ENCODE results near the gene TMCC1.
"Not testable (repeated sequence)": the region's sequence is repeated elsewhere in the genome, so short reads cannot be mapped to it uniquely, and the experiment has no call there.

Gene TMCC1

DNA sequence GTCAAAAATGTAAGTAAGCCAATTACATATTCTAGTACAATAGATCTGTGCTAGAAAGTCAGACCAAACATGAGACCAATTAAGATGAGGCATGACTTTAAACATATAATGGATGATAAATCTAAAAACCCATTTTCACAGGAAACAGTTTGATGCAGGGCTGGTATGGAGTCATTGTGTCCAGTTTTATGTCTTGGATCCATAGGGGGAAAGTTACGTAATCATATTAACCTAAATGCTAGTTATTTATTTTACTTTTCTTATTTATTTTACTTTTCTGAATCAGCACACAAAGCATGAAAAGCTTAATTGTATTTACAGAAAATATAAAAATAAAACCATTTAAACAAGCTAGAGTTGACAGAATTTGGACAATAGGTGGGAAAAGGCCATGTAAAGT, 26.3 kb upstream of the TMCC1 start:
- H3K4me1 ChIP-seq (ENCODE audit: control insufficient read depth, insufficient read depth, low read length), result no peaks in the 10 kb centered on the region
- no peaks in the 10 kb centered on the region for H3K36me3 ChIP-seq (ENCODE audit: insufficient read depth, low read length)
- no peak overlapping the region for H3K4me3 ChIP-seq (ENCODE audit: low read length)
- no peak overlapping the region for H3K4me2 ChIP-seq (ENCODE audit: low read length)
- peaks cover 3% of the 10 kb centered on the region for H3K27me3 ChIP-seq (ENCODE audit: control insufficient read depth, insufficient read depth, low read length)
- no peak overlapping the region for H3K9ac ChIP-seq (ENCODE audit: low read depth, low read length)
- peaks cover 16% of the 10 kb centered on the region for H3K9me3 ChIP-seq (replicated peaks; ENCODE audit: low read length)

GRCh38 chr3:129919357-129919756, 25.8 kb upstream of the TMCC1 start:
- H3K9ac ChIP-seq (ENCODE audit: low read depth, low read length), result no peak overlapping the region
- peaks cover 16% of the 10 kb centered on the region for H3K9me3 ChIP-seq (replicated peaks; ENCODE audit: low read length)
- peaks cover 3% of the 10 kb centered on the region for H3K27me3 ChIP-seq (ENCODE audit: control insufficient read depth, insufficient read depth, low read length)
- H3K36me3 ChIP-seq (ENCODE audit: insufficient read depth, low read length), result no peaks in the 10 kb centered on the region
- H3K4me3 ChIP-seq (ENCODE audit: low read length), result no peak overlapping the region
- H3K4me1 ChIP-seq (ENCODE audit: control insufficient read depth, insufficient read depth, low read length), result no peaks in the 10 kb centered on the region
- H3K4me2 ChIP-seq (ENCODE audit: low read length), result no peak overlapping the region

GRCh38 chr3:129918461-129918860, 24.9 kb upstream of the TMCC1 start:
- H3K9me3 ChIP-seq (replicated peaks; ENCODE audit: low read length), result peaks cover 16% of the 10 kb centered on the region
- no peaks in the 10 kb centered on the region for H3K4me1 ChIP-seq (ENCODE audit: control insufficient read depth, insufficient read depth, low read length)
- H3K4me2 ChIP-seq (ENCODE audit: low read length), result no peak overlapping the region
- no peak overlapping the region for H3K9ac ChIP-seq (ENCODE audit: low read depth, low read length)
- H3K4me3 ChIP-seq (ENCODE audit: low read length), result no peak overlapping the region
- peaks cover 3% of the 10 kb centered on the region for H3K27me3 ChIP-seq (ENCODE audit: control insufficient read depth, insufficient read depth, low read length)
- no peaks in the 10 kb centered on the region for H3K36me3 ChIP-seq (ENCODE audit: insufficient read depth, low read length)

GRCh38 chr3:129917423-129918007, 24.0 kb upstream of the TMCC1 start:
- no peak overlapping the region for H3K4me2 ChIP-seq (ENCODE audit: low read length)
- H3K4me3 ChIP-seq (ENCODE audit: low read length), result no peak overlapping the region
- no peaks in the 10 kb centered on the region for H3K36me3 ChIP-seq (ENCODE audit: insufficient read depth, low read length)
- H3K27me3 ChIP-seq (ENCODE audit: control insufficient read depth, insufficient read depth, low read length), result peaks cover 3% of the 10 kb centered on the region
- H3K4me1 ChIP-seq (ENCODE audit: control insufficient read depth, insufficient read depth, low read length), result no peaks in the 10 kb centered on the region
- no peak overlapping the region for H3K9ac ChIP-seq (ENCODE audit: low read depth, low read length)
- H3K9me3 ChIP-seq (replicated peaks; ENCODE audit: low read length), result peaks cover 16% of the 10 kb centered on the region

- Histone ChIP-seq H3K27me3 (ENCODE audit: control insufficient read depth, insufficient read depth, low read length) (no peaks in the 10 kb centered on the region), H3K4me1 (ENCODE audit: control insufficient read depth, insufficient read depth, low read length) (no peaks in the 10 kb centered on the region), H3K9ac (ENCODE audit: low read depth, low read length) (no peak overlapping the region), H3K9me3 (replicated peaks; ENCODE audit: low read length) (peaks cover 16% of the 10 kb centered on the region), H3K36me3 (ENCODE audit: insufficient read depth, low read length) (no peaks in the 10 kb centered on the region), H3K4me3 (ENCODE audit: low read length) (no peak overlapping the region), H3K4me2 (ENCODE audit: low read length) (no peak overlapping the region)
These were observed 20.1 kb upstream of the TMCC1 start for GRCh38 chr3:129913618-129914017.

DNA sequence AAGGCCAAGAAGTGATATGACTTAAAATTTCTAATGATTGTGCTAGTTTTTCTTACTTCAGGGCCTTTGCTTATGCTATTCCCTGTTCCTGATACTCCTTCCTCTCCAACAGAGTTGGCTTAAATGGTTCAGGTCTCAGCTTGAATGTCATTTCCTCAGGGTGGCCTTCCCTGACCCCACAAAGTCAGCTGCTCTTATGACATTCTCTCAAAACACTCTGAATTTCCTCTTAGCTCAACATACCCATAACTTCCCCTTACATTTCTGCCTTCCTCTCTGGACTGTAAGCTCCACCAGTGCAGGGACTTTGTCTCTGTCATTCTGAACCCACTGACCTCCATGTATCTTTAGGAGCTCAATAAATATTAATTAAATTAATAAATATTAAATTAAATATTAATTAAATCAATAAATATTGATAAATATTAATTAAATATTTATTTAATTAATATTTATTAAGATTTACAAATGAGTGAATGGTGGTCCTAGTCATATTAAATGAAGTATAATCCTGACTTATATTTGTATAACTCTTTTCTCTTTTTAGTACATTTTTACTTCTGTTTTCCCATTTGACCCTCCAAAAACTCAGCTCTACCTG, 17.9 kb upstream of the TMCC1 start:
- H3K4me2 ChIP-seq (ENCODE audit: low read length), result no peak overlapping the region
- no peak overlapping the region for H3K4me3 ChIP-seq (ENCODE audit: low read length)

DNA sequence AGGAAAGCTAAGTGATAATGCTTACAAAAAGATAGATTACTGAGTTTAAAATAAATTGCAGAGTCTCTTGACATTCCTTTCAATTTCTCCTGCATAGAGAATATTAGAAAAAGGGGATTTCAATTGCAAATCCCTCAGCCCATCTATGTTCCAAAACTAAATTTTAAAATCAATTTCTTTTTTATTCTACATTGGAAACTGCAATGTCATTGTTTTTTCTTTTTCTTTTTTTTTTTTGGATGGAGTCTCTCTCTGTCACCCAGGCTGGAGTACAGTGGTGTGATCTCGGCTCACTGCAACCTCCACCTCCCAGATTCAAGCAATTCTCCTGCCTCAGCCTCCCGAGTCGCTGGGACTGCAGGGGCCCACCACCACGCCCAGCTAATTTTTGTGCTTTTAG, 15.7 kb upstream of the TMCC1 start:
- not testable (repeated sequence) for H3K4me1 ChIP-seq (ENCODE audit: control insufficient read depth, insufficient read depth, low read length); H3K9ac ChIP-seq (ENCODE audit: low read depth, low read length); H3K4me2 ChIP-seq (ENCODE audit: low read length); H3K36me3 ChIP-seq (ENCODE audit: insufficient read depth, low read length); H3K4me3 ChIP-seq (ENCODE audit: low read length); H3K27me3 ChIP-seq (ENCODE audit: control insufficient read depth, insufficient read depth, low read length)
- H3K9me3 ChIP-seq (replicated peaks; ENCODE audit: low read length), result peaks cover 11% of the 10 kb centered on the region

More for the DNA sequence above, 17.9 kb upstream of the TMCC1 start:
- no peaks in the 10 kb centered on the region for H3K27me3 ChIP-seq (ENCODE audit: control insufficient read depth, insufficient read depth, low read length)
- peaks cover 7% of the 10 kb centered on the region for H3K9me3 ChIP-seq (replicated peaks; ENCODE audit: low read length)
- H3K36me3 ChIP-seq (ENCODE audit: insufficient read depth, low read length), result no peaks in the 10 kb centered on the region
- H3K4me1 ChIP-seq (ENCODE audit: control insufficient read depth, insufficient read depth, low read length), result no peaks in the 10 kb centered on the region
- H3K9ac ChIP-seq (ENCODE audit: low read depth, low read length), result no peak overlapping the region

DNA sequence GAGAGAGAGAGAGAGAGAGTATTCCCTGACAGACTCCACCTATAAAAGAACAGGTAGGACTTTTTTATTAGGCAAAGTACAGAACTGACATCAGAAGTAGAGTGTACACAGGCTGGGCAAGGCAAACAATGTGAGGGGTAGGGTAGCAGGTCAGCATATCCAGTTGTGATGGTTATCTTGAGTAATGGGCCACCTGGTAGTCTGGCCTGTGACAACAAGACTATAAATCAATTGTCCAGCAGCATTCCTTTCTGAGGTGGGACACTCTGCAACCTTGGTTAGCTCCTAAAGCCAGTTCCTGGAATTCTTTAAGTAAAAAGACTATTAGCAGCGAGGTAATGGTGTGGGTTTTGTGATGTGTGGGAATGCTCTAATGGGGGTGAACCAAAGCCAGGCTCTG, 14.9 kb upstream of the TMCC1 start:
- no peaks in the 10 kb centered on the region for H3K4me1 ChIP-seq (ENCODE audit: control insufficient read depth, insufficient read depth, low read length)
- H3K36me3 ChIP-seq (ENCODE audit: insufficient read depth, low read length), result peaks cover 4% of the 10 kb centered on the region
- H3K9me3 ChIP-seq (replicated peaks; ENCODE audit: low read length), result peaks cover 11% of the 10 kb centered on the region
- H3K4me2 ChIP-seq (ENCODE audit: low read length), result no peak overlapping the region
- H3K9ac ChIP-seq (ENCODE audit: low read depth, low read length), result no peak overlapping the region
- no peak overlapping the region for H3K4me3 ChIP-seq (ENCODE audit: low read length)
- H3K27me3 ChIP-seq (ENCODE audit: control insufficient read depth, insufficient read depth, low read length), result no peaks in the 10 kb centered on the region

GRCh38 chr3:129901272-129901671, 7.8 kb upstream of the TMCC1 start:
- not testable (repeated sequence) for H3K9ac ChIP-seq (ENCODE audit: low read depth, low read length); H3K4me2 ChIP-seq (ENCODE audit: low read length); H3K9me3 ChIP-seq (replicated peaks; ENCODE audit: low read length); H3K4me3 ChIP-seq (ENCODE audit: low read length); H3K27me3 ChIP-seq (ENCODE audit: control insufficient read depth, insufficient read depth, low read length); H3K36me3 ChIP-seq (ENCODE audit: insufficient read depth, low read length); H3K4me1 ChIP-seq (ENCODE audit: control insufficient read depth, insufficient read depth, low read length)

GRCh38 chr3:129897026-129897425, 3.5 kb upstream of the TMCC1 start:
- Histone ChIP-seq H3K9ac (ENCODE audit: low read depth, low read length) (no peak overlapping the region), H3K36me3 (ENCODE audit: insufficient read depth, low read length) (no peaks in the 10 kb centered on the region)

DNA sequence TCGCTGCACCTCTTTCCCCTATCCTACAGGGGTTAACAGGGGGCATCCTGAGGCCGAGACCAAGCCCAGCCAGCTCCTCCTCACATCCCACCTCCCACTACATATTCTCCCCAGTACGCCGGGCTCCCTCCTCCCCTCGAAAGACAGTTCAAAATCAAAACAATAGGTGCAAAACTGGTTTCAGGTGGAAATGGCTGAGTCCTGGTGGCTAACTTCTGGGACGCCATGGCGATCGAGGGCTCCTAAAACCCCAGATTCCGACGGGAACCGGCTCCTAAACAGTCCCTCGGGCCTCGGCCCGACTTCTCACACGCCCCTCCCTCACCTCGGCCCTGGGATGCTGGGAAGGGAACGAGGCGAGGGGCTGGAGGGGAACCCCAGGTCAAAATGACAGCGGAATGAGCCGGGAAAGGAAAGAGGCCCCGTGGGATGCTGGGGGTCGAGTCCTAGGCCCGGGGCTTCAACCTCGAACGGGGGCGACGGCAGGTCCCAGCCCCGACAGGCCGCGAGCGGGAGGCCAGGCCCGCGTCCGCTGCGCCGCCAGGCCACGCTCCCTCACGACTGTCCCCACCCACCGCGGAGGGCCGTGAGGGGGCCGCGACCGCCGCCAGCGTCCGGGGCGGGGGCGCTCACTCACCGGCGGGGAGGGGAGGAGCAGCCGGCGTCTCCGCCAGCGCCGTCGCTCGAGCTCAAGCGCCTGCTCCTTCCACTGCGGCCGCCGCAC, 492 bp downstream of the TMCC1 start:
- peak overlapping the region; percentile 76 for H3K4me3 ChIP-seq (ENCODE audit: low read length)
- no peaks in the 10 kb centered on the region for H3K9me3 ChIP-seq (replicated peaks; ENCODE audit: low read length)
- peak overlapping the region; percentile 97 for H3K4me2 ChIP-seq (ENCODE audit: low read length)
- peak overlapping the region; percentile 89 for H3K9ac ChIP-seq (ENCODE audit: low read depth, low read length)
- no peaks in the 10 kb centered on the region for H3K36me3 ChIP-seq (ENCODE audit: insufficient read depth, low read length)
- peaks cover 43% of the 10 kb centered on the region for H3K4me1 ChIP-seq (ENCODE audit: control insufficient read depth, insufficient read depth, low read length)
- H3K27me3 ChIP-seq (ENCODE audit: control insufficient read depth, insufficient read depth, low read length), result no peaks in the 10 kb centered on the region

More at GRCh38 chr3:129897026-129897425, 3.5 kb upstream of the TMCC1 start:
- Histone ChIP-seq H3K9me3 (replicated peaks; ENCODE audit: low read length) (no peaks in the 10 kb centered on the region), H3K27me3 (ENCODE audit: control insufficient read depth, insufficient read depth, low read length) (no peaks in the 10 kb centered on the region), H3K4me3 (ENCODE audit: low read length) (no peak overlapping the region), H3K4me1 (ENCODE audit: control insufficient read depth, insufficient read depth, low read length) (peaks cover 7% of the 10 kb centered on the region), H3K4me2 (ENCODE audit: low read length) (no peak overlapping the region)

- H3K9me3 ChIP-seq (replicated peaks; ENCODE audit: low read length), result no peaks in the 10 kb centered on the region
- H3K4me3 ChIP-seq (ENCODE audit: low read length), result peak overlapping the region; percentile 76
- H3K27me3 ChIP-seq (ENCODE audit: control insufficient read depth, insufficient read depth, low read length), result no peaks in the 10 kb centered on the region
- peak overlapping the region; percentile 97 for H3K4me2 ChIP-seq (ENCODE audit: low read length)
- peak overlapping the region; percentile 89 for H3K9ac ChIP-seq (ENCODE audit: low read depth, low read length)
- H3K4me1 ChIP-seq (ENCODE audit: control insufficient read depth, insufficient read depth, low read length), result peaks cover 47% of the 10 kb centered on the region
- H3K36me3 ChIP-seq (ENCODE audit: insufficient read depth, low read length), result no peaks in the 10 kb centered on the region
These were observed 1.0 kb downstream of the TMCC1 start for GRCh38 chr3:129892486-129892856.
